H1 (cell line): ENCODE measurements around the gene PARD3. TPM values are rescaled to one million over a fixed set of nuclear protein-coding genes. Genes with fewer than 3 reads are reported as not detected.

Source experiments
- CTCF ChIA-PET: fragments of 300-600 bp; sonication (Branson Sonifier 250); formaldehyde crosslinking; loops from one replicate; lab custom pipeline; 2021; ENCODE audit not compliant: partially characterized antibody; lab: Charles Lee
- POLR2A ChIA-PET: fragments of 300-600 bp; sonication (Branson Sonifier 250); formaldehyde crosslinking; loops from one replicate; lab custom pipeline; 2021; ENCODE audit warnings: inconsistent platforms; ENCODE audit not compliant: partially characterized antibody; lab: Charles Lee
- DNase-seq, 2 experiments: peaks; one replicate each; pipeline versions ENCODE4 v3.0.0 to v3.0.0-alpha.2; 2010 to 2022; ENCODE audit warnings: low spot score in 2 of 2, low read depth in 1 of 2, mixed read lengths in 1 of 2
- FAIRE-seq: peaks from 2 replicates; lab custom pipeline; 2011; peaks lifted over from hg19 to GRCh38; lab: Jason Lieb, UNC
- H2AFZ ChIP-seq: 2 replicates; pipeline ENCODE4 v1.8.1; 2012; ENCODE audit warnings: low read length, inconsistent platforms
- H2AK5ac ChIP-seq: 2 replicates; pipeline ENCODE4 v1.6.1; 2013; ENCODE audit warnings: low read depth, low read length
- H2BK120ac ChIP-seq: replicated peaks from 2 replicates; pipeline ENCODE3; 2013; ENCODE audit warnings: low read depth, low read length, inconsistent platforms
- H2BK12ac ChIP-seq: 2 replicates; pipeline ENCODE4 v1.6.1; 2013; ENCODE audit warnings: low read depth, low read length
- H2BK15ac ChIP-seq: 2 replicates; pipeline ENCODE4 v1.6.1; 2013; ENCODE audit warnings: low read length
- H2BK20ac ChIP-seq: 2 replicates; pipeline ENCODE4 v1.6.1; 2013; ENCODE audit warnings: low read length
- H2BK5ac ChIP-seq: 2 replicates; pipeline ENCODE4 v1.6.1; 2013; ENCODE audit warnings: low read depth, low read length
- H3K14ac ChIP-seq: 2 replicates; pipeline ENCODE4 v1.6.1; 2013; ENCODE audit warnings: inconsistent platforms; ENCODE audit not compliant: insufficient read length
- H3K18ac ChIP-seq: 2 replicates; pipeline ENCODE4 v1.6.1; 2013; ENCODE audit warnings: low read length; ENCODE audit errors: extremely low read depth
- H3K23ac ChIP-seq: 2 replicates; pipeline ENCODE4 v1.6.1; 2013; ENCODE audit warnings: inconsistent platforms; ENCODE audit not compliant: insufficient read length
- H3K23me2 ChIP-seq: 2 replicates; pipeline ENCODE4 v1.6.1; 2013; ENCODE audit warnings: low read depth, low read length
- H3K27ac ChIP-seq: 2 replicates; pipeline ENCODE4 v1.6.1; 2011; ENCODE audit warnings: low read depth, low read length, inconsistent platforms
- H3K27me3 ChIP-seq, 4 experiments: replicated peaks in 1 of 4; 1 replicate in 1 of 4; 2 replicates in 3 of 4; pipeline versions ENCODE4 v1.6.1 to v1.8.1; 2011 to 2013; ENCODE audit warnings: low read length in 3 of 4, mild to moderate bottlenecking in 3 of 4, inconsistent platforms in 2 of 4, mixed read lengths in 2 of 4, moderate library complexity in 1 of 4; ENCODE audit not compliant: control insufficient read depth in 3 of 4, insufficient read depth in 3 of 4; ENCODE audit errors: extremely low read depth in 1 of 4
- H3K36me3 ChIP-seq, 4 experiments: 2 replicates each; pipeline versions ENCODE4 v1.6.1 to v1.8.1; 2011 to 2013; ENCODE audit warnings: mild to moderate bottlenecking in 4 of 4, low read length in 3 of 4, moderate library complexity in 2 of 4, control low read depth in 1 of 4, inconsistent platforms in 1 of 4; ENCODE audit not compliant: insufficient read depth in 4 of 4, control insufficient read depth in 2 of 4
- H3K4ac ChIP-seq: replicated peaks from 2 replicates; pipeline ENCODE3; 2013; ENCODE audit warnings: low read length, low read depth, mixed read lengths, inconsistent platforms; ENCODE audit not compliant: insufficient read length
- H3K4me1 ChIP-seq, 4 experiments: replicated peaks in 1 of 4; 1 replicate in 1 of 4; 2 replicates in 3 of 4; pipeline versions ENCODE4 v1.6.1 to v1.8.1; 2011 to 2013; ENCODE audit warnings: low read length in 3 of 4, inconsistent platforms in 2 of 4, mixed read lengths in 1 of 4; ENCODE audit not compliant: insufficient read depth in 4 of 4, control insufficient read depth in 3 of 4
- H3K4me2 ChIP-seq, 2 experiments: 2 replicates each; pipeline versions ENCODE4 v1.6.1 to v1.8.1; 2011 to 2013; ENCODE audit warnings: low read depth in 2 of 2, low read length in 2 of 2, control low read depth in 1 of 2, inconsistent platforms in 1 of 2, mild to moderate bottlenecking in 1 of 2; ENCODE audit not compliant: insufficient read depth in 1 of 2
- H3K4me3 ChIP-seq, 4 experiments: fragments of 200-600, 300-600 bp in 1 of 4; sonication (generic), shearing (Covaris generic), sonication (Bioruptor Twin) in 1 of 4; 2 replicates each; pipeline versions ENCODE4 v1.5.1 to v1.8.1; 2011 to 2016; ENCODE audit warnings: low read length in 4 of 4, low read depth in 3 of 4, control low read depth in 2 of 4, inconsistent platforms in 2 of 4, mild to moderate bottlenecking in 2 of 4, mixed read lengths in 1 of 4, moderate library complexity in 1 of 4; ENCODE audit not compliant: insufficient read depth in 2 of 4; ENCODE audit errors: extremely low read depth in 1 of 4
- H3K56ac ChIP-seq: replicated peaks from 2 replicates; pipeline ENCODE3; 2013; ENCODE audit warnings: low read depth, mild to moderate bottlenecking, mixed read lengths, low read length, inconsistent platforms; ENCODE audit not compliant: insufficient read length
- H3K79me1 ChIP-seq: 2 replicates; pipeline ENCODE4 v1.6.1; 2013; ENCODE audit warnings: low read depth, low read length, control low read depth
- H3K79me2 ChIP-seq, 2 experiments: 2 replicates each; pipeline versions ENCODE4 v1.6.1 to v1.8.1; 2012 to 2013; ENCODE audit warnings: low read length in 2 of 2, mild to moderate bottlenecking in 2 of 2, inconsistent platforms in 1 of 2; ENCODE audit not compliant: insufficient read depth in 2 of 2, control insufficient read depth in 1 of 2
- H3K9ac ChIP-seq, 4 experiments: replicated peaks in 1 of 4; 1 replicate in 1 of 4; 2 replicates in 3 of 4; pipeline versions ENCODE4 v1.6.1 to v1.8.1; 2011 to 2013; ENCODE audit warnings: low read depth in 3 of 4, low read length in 3 of 4, control low read depth in 2 of 4, mild to moderate bottlenecking in 2 of 4, moderate library complexity in 2 of 4, inconsistent platforms in 1 of 4; ENCODE audit errors: extremely low read depth in 1 of 4
- H3K9me3 ChIP-seq, 2 experiments: 2 replicates each; pipeline versions ENCODE4 v1.6.1 to v1.8.1; 2012 to 2013; ENCODE audit warnings: mild to moderate bottlenecking in 2 of 2, moderate library complexity in 2 of 2, control low read depth in 1 of 2, inconsistent platforms in 1 of 2, low read depth in 1 of 2, low read length in 1 of 2, mixed read lengths in 1 of 2; ENCODE audit not compliant: insufficient read depth in 2 of 2
- H4K20me1 ChIP-seq, 2 experiments: replicated peaks in 1 of 2; 2 replicates each; pipeline versions ENCODE3 to v1.8.1; 2011 to 2013; ENCODE audit warnings: inconsistent platforms in 2 of 2, low read length in 2 of 2, mild to moderate bottlenecking in 1 of 2; ENCODE audit not compliant: insufficient read depth in 2 of 2, control insufficient read depth in 1 of 2
- H4K5ac ChIP-seq: 2 replicates; pipeline ENCODE4 v1.6.1; 2013; ENCODE audit warnings: low read length, low read depth, mixed read lengths, inconsistent platforms; ENCODE audit not compliant: insufficient read length
- H4K8ac ChIP-seq: 2 replicates; pipeline ENCODE4 v1.8.0; 2013; ENCODE audit warnings: mild to moderate bottlenecking, moderate library complexity, low read length, inconsistent platforms; ENCODE audit not compliant: insufficient read depth; ENCODE audit errors: extremely low read depth
- H4K91ac ChIP-seq: replicated peaks from 2 replicates; pipeline ENCODE3; 2013; ENCODE audit warnings: low read length, mixed read lengths, inconsistent platforms; ENCODE audit not compliant: insufficient read length
- ASH2L ChIP-seq: fragments of 200-600, 300-600 bp; sonication (generic); IDR thresholded peaks from one replicate; pipeline ENCODE4 v1.7.1; 2017; ENCODE audit warnings: low read length
- BACH1 ChIP-seq: IDR thresholded peaks from 2 replicates; pipeline ENCODE4 v1.6.1; 2012; ENCODE audit warnings: low read length, improper control_type of control experiment
- CHD1 ChIP-seq: IDR thresholded peaks from 2 replicates; pipeline ENCODE4 v1.6.1; 2012; ENCODE audit warnings: low read depth, low read length, improper control_type of control experiment
- PHF8 ChIP-seq: fragments of 200-600 bp; sonication (generic); conservative IDR thresholded peaks from 2 replicates; pipeline ENCODE4 v1.7.1; 2012; ENCODE audit warnings: low read depth, mild to moderate bottlenecking, inconsistent platforms, low read length, moderate library complexity
- POLR2AphosphoS5 ChIP-seq: IDR thresholded peaks from 2 replicates; pipeline ENCODE4 v1.6.1; 2011; ENCODE audit warnings: low read depth, low read length
- SP4 ChIP-seq: IDR thresholded peaks from 2 replicates; pipeline ENCODE4 v1.6.1; 2012; ENCODE audit warnings: low read length, inconsistent platforms
- YY1 ChIP-seq: IDR thresholded peaks from 2 replicates; pipeline ENCODE4 v1.6.1; 2011; ENCODE audit warnings: low read depth, mild to moderate bottlenecking, low read length
- WGBS, 2 experiments: shearing (Covaris generic) in 1 of 2; methylation state at CpG; one replicate each; pipeline versions ENCODE4 v1.1.6 to v1.1.7; 2013 to 2015; ENCODE audit warnings: low lambda C conversion rate in 2 of 2, mixed read lengths in 2 of 2, inconsistent platforms in 1 of 2, low coverage in 1 of 2, missing lambda C conversion rate in 1 of 2; ENCODE audit not compliant: insufficient replicate concordance in 2 of 2, insufficient coverage in 1 of 2, insufficient read length in 1 of 2; ENCODE audit errors: extremely low coverage in 1 of 2, missing lambda C conversion rate in 1 of 2; 5-methylcytosine and 5-hydroxymethylcytosine counted together
- polyA plus RNA-seq, 7 experiments: library from polyadenylated mRNA; depleted of rRNA in 3 of 7; stranded (reverse) in 5 of 7; unstranded in 2 of 7; fragments of >200 nt in 5 of 7; fragments of 200-250 nt in 2 of 7; gene quantifications; 1 replicate in 5 of 7; 2 replicates in 1 of 7; 4 replicates in 1 of 7; pipeline versions ENCODE4 v1.2.1 to v1.2.3, GENCODE V29; 2011 to 2013; ENCODE audit warnings: missing spikeins in 2 of 7, mixed read lengths in 2 of 7
- total RNA-seq: library from RNA; stranded (reverse); fragmentation: NEBNext Ultra II Directional; extraction: Animal tissue kit (Norgen Biotek cat#: 25700); gene quantifications from 2 replicates; pipeline ENCODE4 v1.2.1, GENCODE V29; 2021

PARD3 gene
- total and polyA plus RNA-seq, 2 of the 8 experiments (the other 6 are each of a cell fraction or from before 2014, with no cell fraction given), result 19.7 to 49.1 TPM

- no peaks in the 10 kb centered on the region for H3K36me3 ChIP-seq
- no peak for TF ChIP-seq SP4
- TF ChIP-seq YY1, result no peak
- TF ChIP-seq ASH2L, result no peak
- TF ChIP-seq CHD1, result no peak
- TF ChIP-seq POLR2AphosphoS5, result no peak
- no peak for TF ChIP-seq PHF8
- TF ChIP-seq BACH1, result no peak
- no peak overlapping the region for H2BK15ac ChIP-seq
- no peak overlapping the region for H3K9ac ChIP-seq
- H3K27ac ChIP-seq, result no peak overlapping the region
- H4K8ac ChIP-seq, result no peak overlapping the region
- H3K4me1 ChIP-seq, result peaks cover 1 to 15% (median 7%) of the 10 kb centered on the region in 4 experiments; a peak in 5 of 7 replicates
- H2AFZ ChIP-seq, result no peak overlapping the region
- H2BK120ac ChIP-seq, result no peak overlapping the region
- H3K56ac ChIP-seq, result no peak overlapping the region
- no peak overlapping the region for H3K23ac ChIP-seq
- H3K4me3 ChIP-seq, result no peak overlapping the region
- no peak overlapping the region for H2BK20ac ChIP-seq
- no peak for DNase-seq
- H3K4me2 ChIP-seq, result no peak overlapping the region
- no peak overlapping the region for H3K18ac ChIP-seq
- peaks cover 4% of the 10 kb centered on the region; the same call in 1 of the 2 replicates for H3K23me2 ChIP-seq
- POLR2A ChIA-PET, result no interaction called here
- H4K5ac ChIP-seq, result no peak overlapping the region
- H3K79me1 ChIP-seq, result no peaks in the 10 kb centered on the region
- H3K9me3 ChIP-seq, result no peaks in the 10 kb centered on the region
- no peaks in the 10 kb centered on the region for H4K20me1 ChIP-seq
- no peak for FAIRE-seq
- H2BK12ac ChIP-seq, result no peak overlapping the region
- no peak overlapping the region for H4K91ac ChIP-seq
- H3K4ac ChIP-seq, result no peak overlapping the region
- no peaks in the 10 kb centered on the region; a peak in 1 of 7 replicates for H3K27me3 ChIP-seq
- H3K14ac ChIP-seq, result no peak overlapping the region
- CTCF ChIA-PET, result no interaction called here
- WGBS, 2 experiments, result 65% methylated on average over 3 of the region's 3 CpGs; no CpG with 5 or more reads in 1 of the 2 experiments
- no peak overlapping the region for H2AK5ac ChIP-seq
- H2BK5ac ChIP-seq, result no peak overlapping the region
- peaks cover 0 to 23% of the 10 kb centered on the region in 2 experiments; a peak in 2 of 4 replicates for H3K79me2 ChIP-seq
Measured at GRCh38 chr10:34426041-34426440, 389.1 kb downstream of the PARD3 start.
